ENCODE measurements around the gene MSRB3. TPM values are rescaled to one million over a fixed set of nuclear protein-coding genes. Genes with fewer than 3 reads are reported as not detected.

The MSRB3 gene
- total RNA-seq, 1 experiment from 2014 or later = 1.8 TPM

- TF ChIP-seq ARID4B (CRISPR knock-in tag; IDR thresholded peaks at IDR 0.05; ENCODE audit: borderline replicate concordance) = no peak
- TF ChIP-seq TEAD1 (CRISPR knock-in tag; IDR thresholded peaks at IDR 0.05) = no peak
- no peak for TF ChIP-seq HMGA2 (CRISPR knock-in tag; IDR thresholded peaks at IDR 0.05)
- TF ChIP-seq GABPB1 (CRISPR knock-in tag; IDR thresholded peaks at IDR 0.05) = no peak
- no peak for TF ChIP-seq CTCF (IDR thresholded peaks at IDR 0.05)
- no peak for TF ChIP-seq RORB (CRISPR knock-in tag; IDR thresholded peaks at IDR 0.05)
- TF ChIP-seq FOXP1 (CRISPR knock-in tag; IDR thresholded peaks at IDR 0.05; ENCODE audit: borderline replicate concordance) = no peak
- no peak for TF ChIP-seq NR1H2 (CRISPR knock-in tag; IDR thresholded peaks at IDR 0.05)
- no peak for TF ChIP-seq ZSCAN18 (CRISPR knock-in tag; IDR thresholded peaks at IDR 0.05)
Observed at GRCh38 chr12:65432651-65433050, 154.2 kb downstream of the MSRB3 start (continued).

GRCh38 chr12:65434737-65435136, 156.3 kb downstream of the MSRB3 start:
- Mint-ChIP-seq H3K27ac (no peak overlapping the region), H3K27me3 (ENCODE audit: low read depth) (no peaks in the 10 kb centered on the region), H3K9me3 (no peaks in the 10 kb centered on the region), H3K4me3 (no peak overlapping the region), H3K36me3 (no peaks in the 10 kb centered on the region), H3K4me1 (no peaks in the 10 kb centered on the region)
- POLR2A ChIA-PET = no interaction called here
- CTCF ChIA-PET = no interaction called here
- DNase-seq (ENCODE audit: low spot score) (no peak), ATAC-seq (no peak)
- TF ChIP-seq KAT7 (CRISPR knock-in tag; IDR thresholded peaks at IDR 0.05; ENCODE audit: borderline replicate concordance) = no peak
- TF ChIP-seq STAT6 (CRISPR knock-in tag; conservative IDR thresholded peaks at IDR 0.05; ENCODE audit: low read depth) = no peak
- TF ChIP-seq ARID4B (CRISPR knock-in tag; IDR thresholded peaks at IDR 0.05; ENCODE audit: borderline replicate concordance) = no peak
- no peak for TF ChIP-seq USF1 (CRISPR knock-in tag; IDR thresholded peaks at IDR 0.05)
- TF ChIP-seq ZBTB43 (CRISPR knock-in tag; IDR thresholded peaks at IDR 0.05) = no peak
- no peak for TF ChIP-seq GABPB1 (CRISPR knock-in tag; IDR thresholded peaks at IDR 0.05)
- TF ChIP-seq USF2 (CRISPR knock-in tag; IDR thresholded peaks at IDR 0.05) = no peak
- TF ChIP-seq SMAD3 (CRISPR knock-in tag; IDR thresholded peaks at IDR 0.05; ENCODE audit: borderline replicate concordance) = no peak
- TF ChIP-seq ATF3 (CRISPR knock-in tag; conservative IDR thresholded peaks at IDR 0.05) = no peak
